HG02571 (cell line): ENCODE results near the gene WDR13.
"Not testable (repeated sequence)": the region's sequence is repeated elsewhere in the genome, so short reads cannot be mapped to it uniquely, and the experiment has no call there.

Experiments used
- ATAC-seq: cut with Tn5 transposase; IDR thresholded peaks from one replicate; pipeline ENCODE4 v1.9.1; 2021; ENCODE audit warnings: mild to moderate bottlenecking, moderate library complexity; ENCODE audit not compliant: unreplicated experiment

The WDR13 gene

GRCh38 chrX:48597353-48598264 lies at the start of gene WDR13:
TSS of gene WDR13 (plus strand) at chrX:48597492. CDS start at chrX:48597997, 505 bp downstream.
- ATAC-seq: peak; percentile 68

GRCh38 chrX:48548871-48549270 lies 48.4 kb upstream of the WDR13 start:
- ATAC-seq: no peak

- ATAC-seq: not testable (repeated sequence)
These were observed 41.5 kb upstream of the WDR13 start for GRCh38 chrX:48555731-48556325.

- no peak for ATAC-seq
These were observed 39.0 kb upstream of the WDR13 start for GRCh38 chrX:48558271-48558670.

DNA sequence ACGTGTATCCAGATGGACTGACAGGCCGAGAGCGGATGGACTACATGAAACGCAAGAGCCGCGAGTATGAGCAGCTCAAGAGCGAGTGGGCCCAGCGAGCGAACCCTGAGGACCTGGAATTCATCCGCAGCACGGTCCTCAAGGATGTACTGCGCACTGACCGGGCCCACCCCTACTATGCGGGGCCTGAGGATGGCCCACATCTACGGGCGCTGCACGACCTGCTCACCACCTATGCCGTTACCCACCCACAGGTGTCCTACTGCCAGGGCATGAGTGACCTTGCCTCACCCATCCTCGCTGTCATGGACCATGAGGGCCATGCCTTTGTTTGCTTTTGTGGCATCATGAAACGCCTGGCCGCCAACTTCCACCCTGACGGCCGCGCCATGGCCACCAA lies 37.7 kb upstream of the WDR13 start:
- no peak for ATAC-seq

- no peak for ATAC-seq
These were observed 37.2 kb upstream of the WDR13 start for GRCh38 chrX:48560056-48560455.

DNA sequence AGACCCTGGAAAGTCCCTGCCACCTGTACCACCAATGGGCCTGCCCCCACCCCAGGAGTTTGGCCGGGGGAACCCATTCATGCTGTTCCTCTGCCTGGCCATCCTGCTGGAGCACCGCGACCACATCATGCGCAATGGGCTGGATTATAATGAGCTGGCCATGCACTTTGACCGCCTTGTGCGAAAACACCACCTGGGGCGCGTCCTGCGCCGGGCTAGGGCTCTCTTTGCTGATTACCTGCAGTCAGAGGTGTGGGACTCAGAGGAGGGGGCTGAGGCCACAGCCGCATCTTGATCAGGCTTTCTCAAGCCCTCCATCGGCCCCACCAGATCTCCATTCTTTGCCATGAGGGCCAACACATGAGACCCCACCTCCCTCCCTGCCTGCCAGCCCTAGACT lies 36.6 kb upstream of the WDR13 start:
- no peak for ATAC-seq

DNA sequence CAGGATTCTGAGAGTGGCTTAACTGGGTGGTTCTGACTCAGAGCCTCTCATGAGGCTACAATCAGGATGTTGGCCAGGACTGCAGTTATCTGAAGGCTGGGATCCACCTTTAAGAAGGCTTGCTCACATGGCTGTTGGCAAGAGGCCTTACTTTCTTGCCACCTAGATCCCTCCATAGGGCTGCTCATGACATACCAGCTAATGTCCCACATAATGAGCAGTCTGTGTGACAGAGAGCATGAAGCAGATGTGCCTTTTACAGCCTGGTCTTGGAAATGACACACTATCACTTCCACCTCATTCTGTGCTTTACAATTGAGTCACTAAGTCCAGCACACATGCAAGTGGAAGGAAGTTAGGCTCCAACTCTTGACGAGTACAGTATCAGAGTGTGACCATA lies 27.3 kb upstream of the WDR13 start:
- peak; percentile 26 for ATAC-seq

- no peak for ATAC-seq
These were observed 23.5 kb upstream of the WDR13 start for GRCh38 chrX:48573690-48574269.

GRCh38 chrX:48574270-48575266 lies 22.7 kb upstream of the WDR13 start, which contains the start of gene RBM3:
TSS of gene RBM3 (plus strand) at chrX:48574484. CDS start at chrX:48575181, 697 bp downstream.
- ATAC-seq: peak; percentile 90

DNA sequence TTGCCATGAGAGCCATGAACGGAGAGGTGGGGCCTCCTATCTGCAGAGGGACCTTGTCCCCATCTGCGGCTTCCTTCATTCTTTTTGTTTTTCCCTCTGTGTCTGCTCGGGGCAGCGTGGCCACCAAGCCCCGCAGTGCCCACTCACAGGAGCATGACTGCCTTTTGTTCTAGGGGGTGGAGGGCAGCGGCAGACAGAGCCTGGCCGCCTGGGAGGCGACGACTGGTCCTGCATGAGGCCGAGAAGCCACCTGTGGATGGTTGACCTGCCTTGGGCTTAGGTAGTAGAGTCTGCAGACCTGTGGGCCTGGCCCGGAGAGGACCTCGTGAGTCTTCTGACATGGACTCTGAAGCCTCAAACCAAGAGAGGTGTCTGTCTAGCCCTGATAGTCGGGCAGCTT lies 21.6 kb upstream of the WDR13 start:
- no peak for ATAC-seq

DNA sequence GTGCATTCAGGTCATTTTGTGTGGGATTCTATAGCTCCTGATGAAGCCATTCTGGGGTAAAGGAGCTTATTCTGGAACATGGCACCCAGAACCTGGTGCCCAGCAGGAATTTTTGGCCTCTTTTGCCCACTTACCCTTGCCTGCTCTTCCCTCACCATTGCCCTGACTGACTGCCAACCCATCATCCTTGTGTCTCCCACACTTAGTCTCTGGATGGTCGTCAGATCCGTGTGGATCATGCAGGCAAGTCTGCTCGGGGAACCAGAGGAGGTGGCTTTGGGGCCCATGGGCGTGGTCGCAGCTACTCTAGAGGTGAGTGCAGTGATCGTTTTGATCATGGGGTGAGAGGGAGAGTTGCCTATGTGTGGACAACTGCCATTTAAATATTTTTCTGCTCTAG lies 21.2 kb upstream of the WDR13 start:
- no peak for ATAC-seq

GRCh38 chrX:48578661-48579128 lies 18.6 kb upstream of the WDR13 start:
- no peak for ATAC-seq

- ATAC-seq: no peak
These were observed 18.0 kb upstream of the WDR13 start for GRCh38 chrX:48579259-48579658.

DNA sequence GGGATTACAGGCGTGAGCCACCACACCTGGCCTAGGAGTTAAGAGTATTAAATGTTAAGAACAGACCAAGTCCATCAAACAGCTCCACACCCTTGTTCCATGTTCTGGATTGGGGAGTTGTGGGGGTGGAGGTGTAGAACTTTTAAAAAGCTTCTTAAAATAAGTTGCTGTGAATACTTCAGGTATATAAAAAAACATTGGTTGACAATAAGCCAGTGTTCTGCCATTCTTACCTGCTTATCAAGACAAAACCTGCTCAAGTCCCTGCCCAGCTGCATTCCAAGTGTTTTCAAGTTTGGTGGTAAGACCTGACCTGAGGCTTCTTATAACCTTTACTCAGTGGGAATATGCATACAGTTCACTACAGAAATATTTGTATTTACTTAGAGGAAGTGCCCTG lies 16.6 kb upstream of the WDR13 start:
- ATAC-seq: no peak

- ATAC-seq: no peak
These were observed 12.6 kb upstream of the WDR13 start for GRCh38 chrX:48584698-48585097.

DNA sequence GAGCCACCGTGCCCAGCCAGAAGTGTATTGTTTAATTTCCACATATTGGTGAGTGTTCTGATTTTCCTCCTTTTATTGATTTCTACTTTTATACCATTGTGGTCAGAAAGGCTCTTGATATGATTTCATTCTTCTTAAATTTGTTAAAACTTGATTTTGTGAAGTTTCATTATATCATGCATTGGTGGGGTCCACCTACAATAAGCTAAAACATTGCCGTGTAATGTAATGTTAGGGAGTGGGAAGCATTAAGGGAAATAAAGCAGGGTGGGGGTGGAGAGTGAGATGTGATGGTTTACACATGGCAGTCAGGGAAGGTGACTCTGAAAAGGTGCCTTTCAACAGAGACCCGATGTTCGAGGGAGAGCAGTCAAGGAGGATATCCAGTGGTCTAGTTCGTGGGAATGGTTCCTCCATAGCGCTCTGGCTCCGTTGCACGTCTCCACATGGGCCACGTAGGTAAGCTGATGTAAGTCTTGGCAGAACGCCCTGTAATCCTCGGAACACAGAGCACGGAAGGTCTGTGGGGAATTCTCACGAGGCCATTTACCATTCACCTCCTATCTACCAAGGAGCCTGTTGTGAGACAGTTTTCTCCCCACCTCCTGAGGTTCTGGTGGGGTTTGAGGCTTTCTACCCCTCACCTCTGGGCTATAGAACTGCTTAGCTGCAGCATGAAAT lies 7.7 kb upstream of the WDR13 start:
- no peak for ATAC-seq

DNA sequence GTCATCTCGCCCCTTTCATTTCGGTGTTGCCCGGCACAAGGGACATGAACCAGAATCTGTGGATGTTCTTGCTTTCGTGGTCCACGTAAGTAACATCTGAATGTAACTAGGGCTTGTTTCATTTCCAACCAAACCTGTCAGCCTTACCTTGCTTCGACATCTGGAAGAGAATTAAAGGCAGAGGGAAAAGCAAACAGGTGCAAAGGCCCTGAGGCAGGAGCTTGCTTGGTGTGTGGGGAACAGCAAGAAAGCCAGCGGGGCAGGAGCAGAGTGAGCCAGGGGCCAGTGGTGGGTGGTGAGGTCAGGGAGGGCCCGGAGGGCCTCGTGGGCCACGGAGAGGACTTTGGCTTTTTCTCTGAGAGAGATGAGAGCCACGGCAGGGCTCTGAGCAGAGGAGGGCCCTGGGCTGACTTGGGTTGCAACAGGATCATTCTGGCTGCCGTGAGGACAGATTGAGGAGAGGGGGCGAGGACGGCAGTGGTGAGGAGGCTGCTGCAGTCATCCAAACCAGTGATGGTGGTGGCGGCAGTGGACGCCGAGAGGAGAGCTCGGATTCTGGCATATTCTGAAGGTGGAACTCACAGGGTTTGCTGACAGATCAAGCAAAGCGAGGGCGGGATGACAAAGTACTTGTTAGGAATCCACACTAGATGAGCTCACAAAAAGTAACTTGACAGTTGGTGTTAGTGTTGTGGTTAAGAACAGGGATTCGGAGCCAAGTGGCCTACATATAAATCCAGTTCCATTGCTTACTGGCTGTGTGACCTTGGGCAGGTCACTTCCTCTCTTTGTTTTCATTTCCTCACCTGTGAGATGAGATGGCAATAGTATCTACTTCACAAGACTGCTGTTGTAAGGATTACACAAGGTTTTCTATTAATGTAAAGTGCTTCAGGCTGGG lies 6.8 kb upstream of the WDR13 start:
- ATAC-seq: no peak

- no peak for ATAC-seq
These were observed 6.0 kb upstream of the WDR13 start for GRCh38 chrX:48591255-48591791.
